GM19463 (cell line): ENCODE measurements around the gene ZNF90.
"Not testable (repeated sequence)": the region's sequence is repeated elsewhere in the genome, so short reads cannot be mapped to it uniquely, and the experiment has no call there.

Source experiments
- ATAC-seq: cut with Tn5 transposase; IDR thresholded peaks from one replicate; pipeline ENCODE4 v1.9.1; 2021; ENCODE audit warnings: mild to moderate bottlenecking, moderate library complexity; ENCODE audit not compliant: unreplicated experiment

Gene ZNF90

DNA sequence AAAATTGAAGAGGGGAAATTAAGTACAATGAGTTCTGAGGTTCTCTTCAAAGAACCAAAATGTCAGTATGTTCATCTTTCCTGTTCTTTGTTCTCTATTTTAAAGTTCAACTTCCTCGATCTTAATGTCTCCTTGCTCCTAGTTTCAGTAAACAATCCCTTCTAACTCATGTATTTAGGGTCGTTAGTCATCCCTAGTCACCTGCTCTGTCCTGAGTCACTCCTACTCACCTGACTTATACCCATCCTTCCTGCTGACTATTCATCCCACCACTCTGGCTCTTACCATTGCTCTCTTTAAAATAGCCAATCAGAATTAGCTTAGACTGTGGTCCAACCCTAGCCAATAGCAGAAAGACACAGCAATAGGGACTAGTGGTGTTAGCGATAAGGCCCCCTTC is 24.3 kb downstream of the ZNF90 start:
- ATAC-seq: no peak

GRCh38 chr19:20103091-20103740 is 25.4 kb downstream of the ZNF90 start:
- ATAC-seq: no peak

DNA sequence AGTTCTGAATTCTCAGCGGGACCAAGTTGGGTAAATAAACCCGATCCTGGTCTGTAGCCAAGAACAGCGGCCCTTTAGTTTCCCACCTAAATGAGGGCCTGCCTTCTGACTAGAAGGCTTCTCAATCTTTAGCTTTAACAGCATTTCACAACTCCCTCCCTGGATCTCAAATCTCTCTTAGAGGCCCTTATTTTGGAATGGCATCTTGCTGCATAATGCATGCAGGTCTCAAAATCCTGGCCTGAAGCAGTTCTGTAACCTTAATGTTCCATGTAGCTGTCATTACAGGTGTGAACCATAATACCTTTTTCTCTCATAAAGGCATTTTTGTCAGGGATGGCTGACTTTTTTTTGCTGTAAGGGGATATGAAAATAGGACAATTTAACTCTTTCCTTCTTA is 29.5 kb downstream of the ZNF90 start:
- no peak for ATAC-seq

GRCh38 chr19:20118064-20118839 is 40.5 kb downstream of the ZNF90 start:
- not testable (repeated sequence) for ATAC-seq

DNA sequence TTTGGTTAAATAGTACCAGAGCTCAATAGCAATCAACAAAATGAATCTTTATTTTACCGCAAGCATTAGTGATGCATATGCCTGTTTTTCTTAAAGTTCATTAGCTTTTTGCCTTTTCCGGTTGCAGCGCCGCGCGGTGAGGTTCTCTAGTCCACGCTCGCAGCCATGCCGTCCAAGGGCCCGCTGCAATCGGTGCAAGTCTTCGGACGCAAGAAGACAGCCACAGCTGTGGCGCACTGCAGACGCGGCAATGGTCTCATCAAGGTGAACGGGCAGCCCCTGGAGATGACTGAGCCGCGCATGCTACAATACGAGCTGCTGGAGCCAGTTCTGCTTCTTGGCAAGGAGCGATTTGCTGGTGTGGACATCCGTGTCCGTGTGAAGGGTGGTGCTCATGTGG is 47.1 kb downstream of the ZNF90 start:
- ATAC-seq: no peak

DNA sequence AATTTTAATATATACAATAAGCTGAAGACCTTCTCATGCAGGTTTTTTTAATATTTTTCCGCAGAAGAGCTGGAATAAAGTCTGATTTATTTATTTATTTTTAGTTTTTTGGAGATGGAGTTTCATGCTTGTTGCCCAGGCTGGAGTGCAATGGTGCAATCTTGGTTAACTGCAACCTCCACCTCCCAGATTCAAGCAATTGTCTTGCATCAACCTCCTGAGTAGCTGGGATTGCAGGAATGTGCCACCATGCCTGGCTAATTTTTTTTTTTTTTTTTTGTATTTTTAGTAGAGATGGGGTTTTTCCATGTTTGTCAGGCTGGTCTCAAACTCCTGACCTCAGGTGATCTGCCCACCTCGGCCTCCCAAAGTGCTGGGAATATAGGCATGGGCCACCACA is 55.1 kb downstream of the ZNF90 start:
- ATAC-seq: not testable (repeated sequence)

- ATAC-seq: not testable (repeated sequence)
These were observed 59.9 kb downstream of the ZNF90 start for GRCh38 chr19:20137714-20138113.

- no peak for ATAC-seq
These were observed 73.9 kb downstream of the ZNF90 start for GRCh38 chr19:20151617-20152145.

- not testable (repeated sequence) for ATAC-seq
These were observed 74.7 kb downstream of the ZNF90 start for GRCh38 chr19:20152506-20152905.

GRCh38 chr19:20153281-20153680 is 75.5 kb downstream of the ZNF90 start:
- no peak for ATAC-seq

DNA sequence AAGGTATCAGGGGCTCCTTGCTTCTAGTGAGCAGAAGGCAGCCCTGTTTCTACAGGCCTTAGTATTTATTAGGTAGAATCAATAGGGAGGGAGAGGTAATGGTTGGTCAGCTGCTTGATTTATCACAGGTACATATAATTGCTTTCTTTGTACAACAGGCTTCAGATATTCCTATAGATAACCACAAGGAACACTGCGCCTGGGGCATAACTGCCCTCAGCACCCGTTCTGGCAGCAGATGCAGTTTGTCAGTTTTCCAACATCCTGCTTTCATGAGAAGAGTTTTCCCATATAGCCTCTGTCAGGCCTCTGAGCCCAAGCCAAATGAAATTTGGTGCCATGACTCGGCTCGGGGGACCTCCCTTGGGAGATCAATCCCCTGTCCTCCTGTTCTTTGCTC is 76.8 kb downstream of the ZNF90 start:
- no peak for ATAC-seq

GRCh38 chr19:20162821-20163220 is 85.0 kb downstream of the ZNF90 start:
- ATAC-seq: no peak

DNA sequence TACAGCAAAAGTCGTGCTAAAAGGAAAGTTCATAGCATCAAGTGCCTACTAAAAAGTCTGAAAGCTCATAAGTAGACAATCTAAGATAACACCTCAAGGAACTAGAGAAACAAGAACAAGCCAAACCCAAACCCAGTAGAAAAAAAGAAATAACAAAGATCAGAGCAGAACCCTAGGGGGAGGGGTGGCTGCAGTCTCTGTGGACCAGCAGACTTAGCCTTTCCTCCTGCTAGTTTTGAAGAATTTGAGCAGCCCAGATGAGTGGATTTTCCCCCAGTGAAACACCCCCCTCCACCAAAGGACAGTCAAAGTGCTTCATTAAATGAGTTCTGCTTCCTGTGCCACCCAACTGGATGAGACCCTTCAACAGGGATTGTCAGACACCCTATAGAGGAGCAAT is 86.7 kb downstream of the ZNF90 start:
- no peak for ATAC-seq

DNA sequence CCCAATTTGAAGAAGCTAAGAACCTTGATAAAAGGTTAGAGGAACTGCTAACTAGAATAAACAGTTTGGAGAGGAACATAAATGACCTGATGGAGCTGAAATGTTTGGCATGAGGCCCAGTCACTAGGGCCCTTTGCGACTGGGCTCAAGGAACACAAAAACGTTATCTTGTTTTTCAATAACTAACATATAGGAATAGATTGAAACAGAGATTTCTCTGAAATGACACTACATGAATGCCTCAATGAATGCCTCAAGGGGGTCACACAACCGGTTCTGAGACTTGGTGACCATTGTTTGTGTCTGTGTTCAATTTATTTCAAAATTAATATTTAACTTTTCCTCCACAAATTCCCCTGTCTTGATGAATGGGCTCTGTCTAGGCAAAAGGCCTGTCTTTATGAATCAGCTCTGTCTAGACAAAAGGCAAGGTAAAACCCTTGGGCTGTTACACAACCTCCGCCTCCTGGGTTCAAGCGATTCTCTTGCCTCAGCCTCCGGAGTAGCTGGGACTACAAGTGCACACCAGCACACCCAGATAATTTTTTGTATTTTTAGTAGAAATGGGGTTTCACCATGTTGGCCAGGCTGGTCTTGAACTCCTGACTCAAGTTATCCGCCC is 88.3 kb downstream of the ZNF90 start:
- no peak for ATAC-seq

DNA sequence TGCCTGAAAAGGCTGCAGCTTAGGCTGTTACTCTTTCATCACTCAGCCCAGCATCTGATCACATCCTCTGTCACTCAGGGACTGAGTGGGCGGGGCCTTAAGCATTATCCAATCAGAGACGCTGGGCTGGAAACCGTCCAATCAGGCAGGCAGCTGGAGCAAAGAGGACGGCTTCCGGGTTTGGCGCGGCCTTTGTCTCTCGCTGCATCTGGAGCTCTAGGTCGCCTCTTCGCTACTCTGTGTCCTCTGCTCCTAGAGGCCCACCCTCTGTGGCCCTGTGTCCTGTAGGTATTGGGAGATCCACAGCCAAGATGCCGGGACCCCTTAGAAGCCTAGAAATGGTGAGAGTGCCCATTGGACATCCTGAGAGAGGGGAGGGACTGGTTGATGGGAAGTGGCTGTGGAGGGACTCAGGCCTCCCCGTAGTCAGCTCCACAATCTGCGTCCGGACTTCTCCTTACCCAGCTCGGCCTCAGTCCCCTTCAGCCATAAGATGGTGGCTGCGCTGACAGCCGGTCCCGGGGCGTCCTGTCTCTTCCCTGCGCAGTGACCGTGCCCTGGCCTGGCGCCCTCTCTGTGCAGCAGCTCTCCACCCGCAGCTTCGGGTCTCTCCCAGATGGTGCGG is 89.3 kb downstream of the ZNF90 start, which contains the start of gene ZNF486:
TSS of gene ZNF486 (plus strand) at position 195 of the 625 bp plus-strand sequence. CDS start at position 312, 117 bp downstream.
- ATAC-seq: peak; percentile 94

DNA sequence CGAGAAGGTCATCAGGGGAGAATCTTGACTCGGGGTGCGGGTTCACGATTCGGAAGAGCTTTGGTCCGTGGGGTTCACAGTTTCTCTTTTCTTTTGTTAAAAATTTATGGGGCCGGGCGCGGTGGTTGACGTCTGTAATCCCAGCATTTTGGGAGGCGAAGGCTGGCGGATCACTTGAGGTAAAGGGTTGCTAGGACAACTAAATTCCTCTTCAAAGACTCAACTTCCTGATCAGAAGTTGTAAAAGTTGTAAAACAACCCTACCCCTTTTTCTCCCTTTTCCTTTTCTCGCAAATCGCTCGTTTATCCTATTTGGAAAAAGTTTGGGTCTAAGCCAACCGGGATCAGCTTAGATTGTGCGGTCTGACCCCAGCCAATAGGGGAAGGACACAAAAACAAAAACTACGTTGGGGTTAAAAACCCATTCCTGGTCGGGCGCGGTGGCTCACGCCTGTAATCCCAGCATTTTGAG is 89.9 kb downstream of the ZNF90 start:
- no peak for ATAC-seq
